ENCODE results near the gene PRKCI. TPM values are rescaled to one million over a fixed set of nuclear protein-coding genes. Genes with fewer than 3 reads are reported as not detected.

The PRKCI gene
- total and polyA plus RNA-seq, 9 of the 15 experiments (the other 6 are each of a cell fraction or from before 2014, with no cell fraction given), result 10.5 to 43.2 (median 31.4) TPM

DNA sequence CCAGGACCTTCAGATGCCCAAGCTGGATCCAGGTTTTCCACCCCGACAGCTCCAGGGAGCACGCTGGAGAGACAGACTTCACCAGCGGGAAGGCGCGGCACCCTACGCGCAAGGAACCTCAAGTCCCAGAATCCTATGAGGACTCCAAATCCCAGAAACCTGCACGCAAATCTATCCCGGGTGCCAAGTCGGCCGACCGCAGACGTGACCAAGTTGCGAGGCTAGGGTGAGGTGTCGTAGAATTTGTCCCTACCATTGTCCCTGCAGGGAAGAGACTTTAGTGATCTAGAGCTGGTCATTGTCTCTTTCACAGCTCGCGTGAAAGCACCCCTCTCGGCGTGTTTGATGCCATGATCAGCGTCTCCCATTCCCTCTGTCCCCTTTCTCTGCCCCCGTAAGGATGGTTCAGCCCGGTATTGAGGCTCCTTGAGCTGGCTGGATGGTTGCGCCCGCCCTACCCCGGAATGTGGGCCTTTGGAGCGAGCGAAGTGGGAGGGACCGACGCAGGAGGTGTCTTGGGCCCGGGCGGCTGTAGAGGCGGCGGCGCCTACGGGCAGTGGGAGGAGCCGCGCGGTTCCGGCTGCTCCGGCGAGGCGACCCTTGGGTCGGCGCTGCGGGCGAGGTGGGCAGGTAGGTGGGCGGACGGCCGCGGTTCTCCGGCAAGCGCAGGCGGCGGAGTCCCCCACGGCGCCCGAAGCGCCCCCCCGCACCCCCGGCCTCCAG, at the start of gene PRKCI (continued):
- TF ChIP-seq, protein P1, sequence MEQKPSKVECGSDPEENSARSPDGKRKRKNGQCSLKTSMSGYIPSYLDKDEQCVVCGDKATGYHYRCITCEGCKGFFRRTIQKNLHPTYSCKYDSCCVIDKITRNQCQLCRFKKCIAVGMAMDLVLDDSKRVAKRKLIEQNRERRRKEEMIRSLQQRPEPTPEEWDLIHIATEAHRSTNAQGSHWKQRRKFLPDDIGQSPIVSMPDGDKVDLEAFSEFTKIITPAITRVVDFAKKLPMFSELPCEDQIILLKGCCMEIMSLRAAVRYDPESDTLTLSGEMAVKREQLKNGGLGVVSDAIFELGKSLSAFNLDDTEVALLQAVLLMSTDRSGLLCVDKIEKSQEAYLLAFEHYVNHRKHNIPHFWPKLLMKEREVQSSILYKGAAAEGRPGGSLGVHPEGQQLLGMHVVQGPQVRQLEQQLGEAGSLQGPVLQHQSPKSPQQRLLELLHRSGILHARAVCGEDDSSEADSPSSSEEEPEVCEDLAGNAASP (IDR thresholded peaks at IDR 0.05), result no peak
- TF ChIP-seq IRF1 (CRISPR knock-in tag; IDR thresholded peaks at IDR 0.05; ENCODE audit: borderline replicate concordance) (no peak), CBX3 (IDR thresholded peaks at IDR 0.05; ENCODE audit: borderline replicate concordance in 1 of 2, low read length in 2 of 2) (no peak; a peak in 1 of 3 replicates), YBX1 (IDR thresholded peaks at IDR 0.05) (no peak), CHD7 (IDR thresholded peaks at IDR 0.05; ENCODE audit: low read depth, low read length) (no peak), NRF1 (conservative IDR thresholded peaks at IDR 0.05 in 1 of 2, IDR thresholded peaks at IDR 0.05 in 1 of 2) (peak; percentile 81 to 84), ZBTB7A (IDR thresholded peaks at IDR 0.05; ENCODE audit: borderline replicate concordance, control insufficient read depth, low read depth, low read length) (0 out of 2 replicates have a peak, but pooled peaks have one; percentile 23), RNF2 (IDR thresholded peaks at IDR 0.05) (peak; percentile 94), BRCA1 (IDR thresholded peaks at IDR 0.05) (no peak), BRCA1 (CRISPR knock-in tag; IDR thresholded peaks at IDR 0.05) (no peak), MTA3 (IDR thresholded peaks at IDR 0.05; ENCODE audit: borderline replicate concordance) (0 out of 2 replicates have a peak, but pooled peaks have one; percentile 21), MLLT1 (IDR thresholded peaks at IDR 0.05) (peak in 1 of 2 experiments; percentile 99; a peak in 2 of 4 replicates)

All from K562 (cell line).